Adrenal gland (tissue), 12 donors: ENCODE results near the gene ALOX15. TPM values are rescaled to one million over a fixed set of nuclear protein-coding genes. Genes with fewer than 3 reads are reported as not detected.
"Not testable (repeated sequence)": the region's sequence is repeated elsewhere in the genome, so short reads cannot be mapped to it uniquely, and the experiment has no call there.

ENCODE experiments used
- DNase-seq, 7 donors: peaks; one replicate each; pipeline ENCODE4 v3.0.0-alpha.2; 2019 to 2020
- H3K27ac ChIP-seq, 5 donors: fragments of 200-600 bp; sonication (generic) in 4 of 5; 1 replicate in 3 of 5; 2 replicates in 2 of 5; pipeline versions ENCODE4 v1.5.1 to v1.8.0; 2016 to 2020; ENCODE audit warnings: mild to moderate bottlenecking in 1 of 5
- H3K27me3 ChIP-seq: fragments of 200-600 bp; 2 replicates; pipeline ENCODE4 v1.8.0; 2021
- H3K36me3 ChIP-seq, 2 donors: fragments of 200-600 bp; replicated peaks in 1 of 2; 1 replicate in 1 of 2; 2 replicates in 1 of 2; pipeline versions ENCODE4 v1.5.1 to v1.8.0; 2018 to 2022
- H3K4me1 ChIP-seq, 2 donors: fragments of 200-600 bp; replicated peaks in 1 of 2; 1 replicate in 1 of 2; 2 replicates in 1 of 2; pipeline versions ENCODE4 v1.5.1 to v1.8.0; 2018 to 2021
- H3K4me3 ChIP-seq, 4 donors: fragments of 200-600 bp; sonication (generic) in 3 of 4; one replicate each; pipeline ENCODE4 v1.5.1; 2016 to 2018
- H3K9me3 ChIP-seq, 3 donors: fragments of 200-600 bp; sonication (generic) in 1 of 3; replicated peaks in 1 of 3; 1 replicate in 2 of 3; 2 replicates in 1 of 3; pipeline versions ENCODE4 v1.5.1 to v1.8.0; 2016 to 2021
- CTCF ChIP-seq, 6 experiments: fragments of 450-650 bp in 4 of 6; fragments of 200-600 bp in 2 of 6; sonication (generic) in 1 of 6; IDR thresholded peaks; 1 replicate in 5 of 6; 2 replicates in 1 of 6; pipeline versions ENCODE4 v1.5.1 to v1.8.0; 2016 to 2021; ENCODE audit warnings: antibody characterized with exemption in 6 of 6, mild to moderate bottlenecking in 2 of 6, moderate library complexity in 1 of 6
- POLR2A ChIP-seq, 2 donors: fragments of 450-650 bp; IDR thresholded peaks; one replicate each; pipeline ENCODE4 v1.6.1; 2017; ENCODE audit warnings: antibody characterized with exemption in 2 of 2, mild to moderate bottlenecking in 2 of 2, moderate library complexity in 1 of 2
- WGBS, 4 donors: extraction: QIAGEN DNeasy Blood & Tissue Kit in 2 of 4; methylation state at CpG; one replicate each; pipeline versions ENCODE4 v1.1.5 to v1.1.7; 2013 to 2017; 5-methylcytosine and 5-hydroxymethylcytosine counted together
- intact Hi-C, 2 donors: fragments of 100-400 bp; cut with DNase I; formaldehyde crosslinking; loops; one replicate each; pipeline versions ENCODE4 v1.14.1 to v1.15.0; 2022 to 2023
- polyA plus RNA-seq, 3 donors: library from polyadenylated mRNA; stranded (reverse); fragments of 200-250 nt in 2 of 3; fragments of 350-450 nt in 1 of 3; fragmentation: Illumina TruSeq in 1 of 3; extraction: RNeasy Lipid Tissue Mini Kit (QIAGEN cat#74804) in 1 of 3; gene quantifications; one replicate each; pipeline ENCODE4 v1.2.3, GENCODE V29; 2013 to 2014
- total RNA-seq, 9 donors: library from RNA; depleted of rRNA in 4 of 9; stranded (reverse); fragments of >200 nt in 4 of 9; fragments of 120-200 nt in 1 of 9; fragmentation: NEBNext Ultra II Directional in 1 of 9; extraction: Animal tissue kit (Norgen Biotek cat#: 25700) in 1 of 9; gene quantifications; one replicate each; pipeline versions ENCODE4 v1.1.0 to v1.2.4, GENCODE V29; 2013 to 2023
- donor health status: healthy with polysubstance abuse.
- donor health status: Bipolar disorder and iron deficiency.
- donor health status: DM: yes; HTN: yes; CAD: no.
- donor health status: DM: no; HTN: no; CAD: no.
- donor health status: DM: no; HTN: no; CAD: no.
- donor health status: DM: yes; HTN: yes; CAD: no.

The ALOX15 gene
- total and polyA plus RNA-seq, 12 donors, result 0.08 to 0.56 (median 0.22) TPM; not detected in 9

GRCh38 chr17:4591529-4591928, 49.9 kb downstream of the ALOX15 start:
- peak in 1 of 7 donors; percentile 15 for DNase-seq
- no peaks in the 10 kb centered on the region for H3K27me3 ChIP-seq
- H3K9me3 ChIP-seq, result no peaks in the 10 kb centered on the region
- no peaks in the 10 kb centered on the region for H3K36me3 ChIP-seq
- no peaks in the 10 kb centered on the region for H3K4me1 ChIP-seq
- 55 to 79% (median 64%) methylated on average over 4 to 12 of the region's 12 CpGs for WGBS, 4 donors
- H3K4me3 ChIP-seq, result no peak overlapping the region
- TF ChIP-seq CTCF (IDR thresholded peaks at IDR 0.05), result no peak
- no peak for TF ChIP-seq POLR2A (IDR thresholded peaks at IDR 0.05)
- no peak overlapping the region for H3K27ac ChIP-seq
- intact Hi-C loops, result no loop called here

DNA sequence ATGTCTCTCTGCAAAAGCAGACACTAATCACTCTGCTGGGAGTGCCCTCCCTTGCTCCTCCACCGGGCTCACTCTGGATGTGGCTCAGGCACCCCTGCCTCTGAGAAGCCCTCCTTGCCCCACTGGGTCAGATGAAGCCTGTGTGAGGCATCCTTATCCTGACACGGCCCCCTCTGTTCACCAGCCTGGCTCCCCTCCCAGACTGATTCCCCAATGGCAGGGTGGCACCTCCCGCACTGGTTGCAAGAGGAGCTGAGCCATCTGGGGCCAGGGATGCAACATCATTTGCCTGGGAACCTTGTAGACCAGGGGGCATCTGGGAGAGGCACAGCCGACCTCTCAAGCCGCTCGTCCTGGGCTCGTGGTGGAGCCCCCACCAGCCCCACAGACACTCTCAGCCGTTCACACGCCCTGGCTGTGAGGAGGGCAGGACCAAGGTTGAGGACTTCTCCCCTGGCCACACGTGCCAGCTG, 50.5 kb downstream of the ALOX15 start:
- intact Hi-C loops, result no loop called here
- DNase-seq, result no peak
- no peak overlapping the region for H3K27ac ChIP-seq

DNA sequence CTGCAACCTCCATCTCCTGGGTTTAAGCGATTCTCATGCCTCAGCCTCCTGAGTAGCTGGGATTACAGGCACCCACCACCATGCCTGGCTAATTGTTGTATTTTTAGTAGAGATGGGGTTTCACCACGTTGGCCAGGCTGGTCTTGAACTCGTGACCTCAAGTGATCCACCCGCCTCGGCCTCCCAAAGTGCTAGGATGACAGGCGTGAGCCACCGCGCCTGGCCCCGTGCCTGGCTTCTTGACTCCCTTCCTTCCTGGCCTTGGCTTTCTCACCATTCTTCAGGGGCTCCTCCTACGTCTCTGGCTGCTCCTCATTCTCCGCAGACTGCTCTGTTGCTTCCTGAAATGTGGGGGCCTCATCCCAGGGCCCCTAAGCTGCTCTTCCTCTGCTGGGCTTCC, 51.4 kb downstream of the ALOX15 start:
- H3K27ac ChIP-seq, intact Hi-C loops: not testable (repeated sequence)

More for the DNA sequence above, 50.5 kb downstream of the ALOX15 start:
- Histone ChIP-seq H3K4me1 (no peaks in the 10 kb centered on the region), H3K9me3 (no peaks in the 10 kb centered on the region), H3K4me3 (no peak overlapping the region), H3K36me3 (no peaks in the 10 kb centered on the region), H3K27me3 (no peaks in the 10 kb centered on the region)
- no peak for TF ChIP-seq POLR2A (IDR thresholded peaks at IDR 0.05)
- TF ChIP-seq CTCF (IDR thresholded peaks at IDR 0.05), result no peak
- 60 to 73% (median 71%) methylated on average over 3 to 10 of the region's 10 CpGs for WGBS, 4 donors

DNA sequence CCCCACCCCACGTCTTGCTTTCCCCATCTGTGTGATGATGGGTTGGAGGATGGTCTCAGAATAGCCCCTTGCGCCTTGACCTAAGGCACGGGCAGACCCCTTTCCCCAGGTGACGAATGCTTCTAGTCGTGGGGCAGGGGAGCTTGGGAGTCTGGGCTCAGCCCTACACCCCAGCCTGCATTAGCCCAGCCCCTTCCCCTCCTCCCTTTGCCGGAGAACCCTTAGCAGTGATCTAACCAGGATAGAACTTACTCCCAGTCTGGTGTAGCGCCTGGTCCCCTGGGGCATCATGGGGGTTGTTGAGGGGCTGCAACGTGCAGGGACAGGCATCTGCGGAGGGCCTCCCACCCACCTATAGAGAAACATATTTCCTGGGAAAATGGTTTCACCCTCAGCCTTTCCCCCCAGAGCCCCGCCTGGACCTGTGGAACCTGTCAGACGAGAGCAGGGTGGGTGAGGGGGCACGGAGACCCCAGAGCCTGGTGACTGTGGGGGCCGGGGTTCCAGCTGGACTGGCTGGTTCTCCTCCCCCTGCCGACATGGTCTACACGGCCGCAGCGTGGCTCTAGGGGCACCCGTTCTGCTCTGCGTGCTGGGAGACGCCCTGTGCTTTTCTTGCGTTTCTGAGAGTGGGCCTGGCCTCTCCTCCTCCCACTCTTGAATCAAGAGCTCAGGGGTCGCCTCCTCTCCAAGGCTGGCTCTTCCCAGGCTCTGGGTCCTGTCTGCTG, 52.4 kb downstream of the ALOX15 start:
- no peak for DNase-seq
- Histone ChIP-seq H3K36me3 (no peaks in the 10 kb centered on the region), H3K4me1 (peaks cover 5 to 6% of the 10 kb centered on the region in 2 donors), H3K4me3 (no peak overlapping the region), H3K27me3 (peaks cover 12% of the 10 kb centered on the region), H3K9me3 (no peaks in the 10 kb centered on the region), H3K27ac (no peak overlapping the region)
- 80 to 86% (median 82%) methylated on average over 10 to 22 of the region's 22 CpGs for WGBS, 4 donors
- intact Hi-C loops, result no loop called here
- TF ChIP-seq CTCF (IDR thresholded peaks at IDR 0.05) (no peak), POLR2A (IDR thresholded peaks at IDR 0.05) (no peak)

More for the DNA sequence above, 51.4 kb downstream of the ALOX15 start:
- WGBS, 4 donors, result 60 to 77% (median 72%) methylated on average over 10 to 11 of the region's 11 CpGs
- H3K9me3 ChIP-seq, H3K27me3 ChIP-seq, H3K36me3 ChIP-seq, DNase-seq, H3K4me1 ChIP-seq, H3K4me3 ChIP-seq: not testable (repeated sequence)

- H3K9me3 ChIP-seq, result no peaks in the 10 kb centered on the region
- TF ChIP-seq CTCF (IDR thresholded peaks at IDR 0.05), result no peak
- no peak for TF ChIP-seq POLR2A (IDR thresholded peaks at IDR 0.05)
- H3K27ac ChIP-seq, result no peak overlapping the region
- H3K4me3 ChIP-seq, result no peak overlapping the region
- WGBS, 4 donors, result 82 to 93% (median 88%) methylated on average over 11 of the region's 11 CpGs
- no peaks in the 10 kb centered on the region for H3K36me3 ChIP-seq
- intact Hi-C loops, result no loop called here
- H3K27me3 ChIP-seq, result peaks cover 19% of the 10 kb centered on the region
- DNase-seq, result no peak
- H3K4me1 ChIP-seq, result peaks cover 6 to 9% of the 10 kb centered on the region in 2 donors
These were observed 53.1 kb downstream of the ALOX15 start for GRCh38 chr17:4588391-4588790.
